Activated CD4-positive, alpha-beta memory T cell treated with anti-CD3 and anti-CD28 coated beads for 36 hours (primary cell): Measurements from ENCODE around the gene HYI. TPM values are rescaled to one million over a fixed set of nuclear protein-coding genes. Genes with fewer than 3 reads are reported as not detected.

ENCODE experiments used
- CTCF ChIA-PET: fragments of 350-600 bp; sonication (Branson Sonifier 250); formaldehyde crosslinking; loops from one replicate; lab custom pipeline; 2021; ENCODE audit warnings: antibody characterized with exemption, inconsistent platforms; lab: Charles Lee
- POLR2A ChIA-PET: fragments of 350-600 bp; sonication (Branson Sonifier 250); formaldehyde crosslinking; loops from one replicate; lab custom pipeline; 2021; ENCODE audit warnings: antibody characterized with exemption; lab: Charles Lee
- DNase-seq: peaks from one replicate; pipeline ENCODE4 v3.0.0-alpha.2; 2020
- H3K27ac Mint-ChIP-seq: one replicate; pipeline ENCODE4 v1.8.0; 2021; ENCODE audit warnings: mixed read lengths
- H3K27me3 Mint-ChIP-seq: one replicate; pipeline ENCODE4 v1.8.0; 2021; ENCODE audit warnings: mixed read lengths
- H3K36me3 Mint-ChIP-seq: one replicate; pipeline ENCODE4 v1.8.0; 2021; ENCODE audit warnings: mixed read lengths
- H3K4me1 Mint-ChIP-seq: one replicate; pipeline ENCODE4 v1.8.0; 2021; ENCODE audit warnings: low read depth, mixed read lengths
- H3K4me3 Mint-ChIP-seq: one replicate; pipeline ENCODE4 v1.8.0; 2021; ENCODE audit warnings: mild to moderate bottlenecking, mixed read lengths
- H3K9me3 Mint-ChIP-seq: one replicate; pipeline ENCODE4 v1.8.0; 2021; ENCODE audit warnings: mixed read lengths
- intact Hi-C: fragments of 100-400 bp; cut with micrococcal nuclease; formaldehyde crosslinking; loops from one replicate; pipeline ENCODE4 v1.15.1; 2023
- total RNA-seq, 2 experiments: library from RNA; stranded (reverse); gene quantifications; one replicate each; pipeline ENCODE4 v1.2.3, GENCODE V29; 2021

Gene HYI
- total RNA-seq, 2 experiments from 2014 or later = 11.9 to 13.9 TPM

- no peak overlapping the region for H3K27ac Mint-ChIP-seq
- intact Hi-C loops = no loop called here
- no peaks in the 10 kb centered on the region for H3K27me3 Mint-ChIP-seq
- ChIA-PET POLR2A (no interaction called here), CTCF (no interaction called here)
- DNase-seq = no peak
- peaks cover 23% of the 10 kb centered on the region for H3K36me3 Mint-ChIP-seq
- peaks cover 9% of the 10 kb centered on the region for H3K4me1 Mint-ChIP-seq
- H3K4me3 Mint-ChIP-seq = no peak overlapping the region
- H3K9me3 Mint-ChIP-seq = no peaks in the 10 kb centered on the region
Measured at GRCh38 chr1:43448955-43449707, 4.6 kb downstream of the HYI start.

- intact Hi-C loops = no loop called here
- ChIA-PET CTCF (no interaction called here), POLR2A (no interaction called here)
- H3K9me3 Mint-ChIP-seq = no peaks in the 10 kb centered on the region
- peaks cover 25% of the 10 kb centered on the region for H3K36me3 Mint-ChIP-seq
- peaks cover 6% of the 10 kb centered on the region for H3K4me1 Mint-ChIP-seq
- H3K4me3 Mint-ChIP-seq = no peak overlapping the region
- no peak overlapping the region for H3K27ac Mint-ChIP-seq
- H3K27me3 Mint-ChIP-seq = no peaks in the 10 kb centered on the region
- no peak for DNase-seq
Measured at GRCh38 chr1:43447891-43448708, 5.6 kb downstream of the HYI start.

DNA sequence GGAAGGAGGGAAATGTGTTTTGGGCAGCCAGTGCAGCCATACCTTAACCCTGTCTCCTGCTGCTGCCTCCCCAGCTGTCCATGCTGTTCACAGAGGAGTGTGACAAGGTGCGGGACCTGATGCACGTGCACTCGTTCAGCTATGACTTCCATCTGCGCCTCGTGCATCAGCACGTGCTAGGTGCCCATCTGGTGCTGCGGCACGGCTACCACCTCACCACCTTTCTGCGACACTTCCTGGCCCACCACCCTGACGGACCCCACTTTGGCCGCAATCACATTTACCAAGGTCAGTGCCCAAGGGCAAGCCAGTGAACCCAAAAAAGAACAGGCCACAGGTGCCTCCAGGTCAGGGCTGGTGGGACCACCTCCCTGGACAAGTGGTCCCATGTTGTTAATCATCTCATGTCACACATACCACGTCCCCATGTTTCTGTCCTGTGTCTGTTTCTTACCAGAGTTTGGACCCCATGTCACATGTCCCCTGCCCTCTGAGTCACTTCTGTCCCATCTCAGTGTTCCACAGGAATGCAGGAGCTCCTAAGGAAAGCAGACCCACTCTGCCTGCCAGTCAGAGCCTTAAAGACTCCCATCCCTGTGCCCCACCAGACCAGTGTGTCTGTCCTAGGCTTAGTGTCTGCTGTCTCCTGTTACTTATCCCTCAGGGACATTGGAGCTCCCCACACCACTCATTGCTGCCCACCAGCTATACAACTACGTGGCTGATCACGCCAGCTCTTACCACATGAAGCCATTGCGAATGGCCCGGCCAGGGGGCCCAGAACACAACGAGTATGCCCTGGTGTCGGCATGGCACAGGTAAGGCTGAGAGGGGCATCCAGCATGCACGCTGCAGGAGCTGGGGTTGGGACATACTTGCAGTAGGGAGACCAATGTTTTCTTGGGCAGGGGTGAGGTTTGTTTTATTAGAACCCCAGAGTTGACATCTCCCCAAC lies 6.6 kb downstream of the HYI start:
- Mint-ChIP-seq H3K9me3 (no peaks in the 10 kb centered on the region), H3K27me3 (no peaks in the 10 kb centered on the region), H3K36me3 (peaks cover 21% of the 10 kb centered on the region), H3K27ac (no peak overlapping the region), H3K4me3 (no peak overlapping the region), H3K4me1 (no peaks in the 10 kb centered on the region)
- ChIA-PET CTCF (no interaction called here), POLR2A (no interaction called here)
- intact Hi-C loops = no loop called here
- DNase-seq = no peak

DNA sequence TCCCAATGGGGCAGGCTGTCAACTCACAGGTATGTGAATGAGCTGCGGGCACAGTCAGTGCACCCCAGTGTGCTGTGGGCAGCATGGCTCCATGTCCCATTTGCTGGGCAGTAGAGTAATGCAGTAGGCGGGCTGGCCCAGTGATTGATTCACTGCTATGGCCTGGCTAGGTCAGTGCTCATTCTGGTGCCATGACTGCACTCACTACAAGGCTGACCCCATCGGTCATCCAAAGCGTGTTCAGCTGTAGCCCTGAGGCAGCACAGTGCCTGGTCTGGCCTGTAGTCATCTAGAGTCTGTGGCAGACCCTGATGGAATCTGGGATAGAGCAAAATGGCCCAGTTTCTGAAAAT lies 7.4 kb downstream of the HYI start:
- ChIA-PET POLR2A (no interaction called here), CTCF (no interaction called here)
- DNase-seq = no peak
- H3K4me3 Mint-ChIP-seq = no peak overlapping the region
- H3K9me3 Mint-ChIP-seq = no peaks in the 10 kb centered on the region
- H3K27ac Mint-ChIP-seq = no peak overlapping the region
- peaks cover 22% of the 10 kb centered on the region for H3K36me3 Mint-ChIP-seq
- H3K27me3 Mint-ChIP-seq = no peaks in the 10 kb centered on the region
- intact Hi-C loops = no loop called here
- H3K4me1 Mint-ChIP-seq = no peaks in the 10 kb centered on the region

DNA sequence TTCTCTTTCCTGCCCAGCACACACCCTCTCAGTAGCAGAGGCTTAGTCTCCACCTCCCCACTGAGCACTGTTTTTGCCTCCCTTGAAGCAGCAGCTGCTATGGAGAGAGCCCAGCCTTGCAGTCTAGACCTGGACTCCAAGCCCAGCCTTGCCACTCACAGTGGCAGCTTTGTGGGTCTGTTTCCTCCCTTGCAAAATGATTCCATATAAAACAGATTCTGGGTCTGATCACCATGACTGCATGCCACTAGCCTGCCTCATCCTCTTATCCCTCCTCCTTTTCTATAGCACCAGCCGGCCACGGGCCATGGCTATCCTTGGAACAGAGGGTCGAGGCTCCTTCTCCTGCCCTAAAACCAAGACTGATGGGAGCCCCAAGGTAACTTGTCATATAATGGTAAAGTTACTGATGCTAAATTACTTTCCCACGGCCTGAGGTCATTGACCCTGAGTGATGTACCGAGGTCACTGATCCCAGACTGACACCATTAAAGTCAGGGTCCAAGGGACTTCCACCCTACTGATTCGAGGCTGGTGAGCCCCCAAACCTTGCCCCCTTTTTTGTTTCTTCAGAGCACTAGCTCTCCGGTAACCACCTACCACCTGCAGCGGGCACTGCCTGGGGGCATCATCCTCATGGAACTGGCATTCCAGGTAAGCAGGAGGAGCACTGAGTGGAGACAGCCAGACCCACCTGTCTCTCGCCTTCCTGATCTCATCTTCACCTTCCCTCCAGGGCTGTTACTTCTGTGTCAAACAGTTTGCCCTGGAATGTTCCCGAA lies 7.9 kb downstream of the HYI start:
- no peak overlapping the region for H3K4me3 Mint-ChIP-seq
- H3K9me3 Mint-ChIP-seq = no peaks in the 10 kb centered on the region
- intact Hi-C loops = no loop called here
- ChIA-PET CTCF (no interaction called here), POLR2A (interaction anchor here (1.1 kb wide), 1 partner anchor 8 kb away, joined by 3 read pairs; the partner anchor contains the start of gene HYI)
- H3K36me3 Mint-ChIP-seq = peaks cover 20% of the 10 kb centered on the region
- H3K4me1 Mint-ChIP-seq = no peaks in the 10 kb centered on the region
- H3K27me3 Mint-ChIP-seq = no peaks in the 10 kb centered on the region
- H3K27ac Mint-ChIP-seq = no peak overlapping the region
- DNase-seq = no peak

DNA sequence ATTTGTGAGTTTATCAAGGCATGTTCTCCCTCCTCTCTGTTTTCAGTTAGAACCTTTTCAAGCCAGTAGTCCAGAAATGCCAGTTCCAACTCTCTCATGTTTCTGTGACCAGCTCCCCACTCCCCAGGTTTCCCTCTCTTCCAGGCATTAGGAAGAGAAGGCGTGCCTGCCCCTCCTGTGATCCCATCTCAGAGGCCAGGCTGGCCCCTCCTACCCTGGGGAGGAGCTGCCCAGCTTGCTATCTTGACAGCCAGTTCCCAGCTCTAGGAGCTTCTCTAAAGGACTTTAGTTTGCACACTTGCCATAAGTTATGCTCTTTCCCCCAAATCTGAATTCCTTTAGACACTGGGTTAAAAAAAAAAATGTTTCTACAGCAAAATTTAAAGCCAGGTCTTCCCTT lies 8.9 kb downstream of the HYI start:
- intact Hi-C loops = no loop called here
- Mint-ChIP-seq H3K27me3 (no peaks in the 10 kb centered on the region), H3K36me3 (peaks cover 15% of the 10 kb centered on the region), H3K27ac (no peak overlapping the region), H3K4me1 (no peaks in the 10 kb centered on the region), H3K9me3 (no peaks in the 10 kb centered on the region), H3K4me3 (no peak overlapping the region)
- no peak for DNase-seq
- POLR2A ChIA-PET = interaction anchor here (1.1 kb wide), 1 partner anchor 9 kb away, joined by 3 read pairs; the partner anchor contains the start of gene HYI
- CTCF ChIA-PET = no interaction called here

DNA sequence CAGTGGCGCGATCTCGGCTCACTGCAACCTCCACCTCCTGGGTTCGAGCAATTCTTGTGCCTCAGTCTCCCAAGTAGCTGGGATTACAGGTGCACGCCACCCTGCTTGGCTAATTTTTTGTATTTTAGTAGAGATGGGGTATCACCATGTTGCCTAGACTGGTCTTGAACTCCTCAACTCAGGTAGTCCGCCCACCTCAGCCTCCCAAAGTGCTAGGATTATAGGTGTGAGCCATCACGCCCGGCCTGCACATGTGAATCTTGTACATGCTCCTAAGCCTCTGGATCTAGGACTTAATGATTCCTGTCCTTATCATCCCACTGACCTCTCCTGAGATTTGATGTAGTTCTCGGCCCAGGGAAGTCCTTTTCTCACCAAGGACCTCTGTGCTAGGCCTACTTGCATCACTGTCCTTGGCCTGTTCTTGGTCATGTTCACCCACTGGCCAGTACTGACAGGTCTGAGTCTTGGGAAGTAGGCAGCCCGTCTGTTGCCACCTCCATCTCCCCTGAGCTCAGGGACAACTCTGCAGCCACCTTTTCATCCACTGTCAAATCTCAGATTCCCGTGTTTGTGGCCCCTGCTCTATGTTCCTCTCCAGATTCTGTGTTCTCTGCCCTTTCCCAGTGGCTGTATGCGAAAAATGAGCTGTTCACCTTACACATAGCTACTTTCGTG lies 9.4 kb downstream of the HYI start:
- no peak for DNase-seq
- Mint-ChIP-seq H3K27ac (no peak overlapping the region), H3K9me3 (no peaks in the 10 kb centered on the region), H3K27me3 (no peaks in the 10 kb centered on the region), H3K4me3 (no peak overlapping the region), H3K4me1 (no peaks in the 10 kb centered on the region), H3K36me3 (peaks cover 15% of the 10 kb centered on the region)
- ChIA-PET POLR2A (interaction anchor here (1.1 kb wide), 1 partner anchor 9 kb away, joined by 3 read pairs; the partner anchor contains the start of gene HYI), CTCF (no interaction called here)
- intact Hi-C loops = no loop called here

- Mint-ChIP-seq H3K27ac (no peak overlapping the region), H3K4me3 (no peak overlapping the region), H3K27me3 (no peaks in the 10 kb centered on the region), H3K9me3 (no peaks in the 10 kb centered on the region), H3K4me1 (no peaks in the 10 kb centered on the region), H3K36me3 (peaks cover 22% of the 10 kb centered on the region)
- POLR2A ChIA-PET = no interaction called here
- CTCF ChIA-PET = no interaction called here
- DNase-seq = no peak
- intact Hi-C loops = no loop called here
Measured at GRCh38 chr1:43443197-43443946, 10.4 kb downstream of the HYI start.

DNA sequence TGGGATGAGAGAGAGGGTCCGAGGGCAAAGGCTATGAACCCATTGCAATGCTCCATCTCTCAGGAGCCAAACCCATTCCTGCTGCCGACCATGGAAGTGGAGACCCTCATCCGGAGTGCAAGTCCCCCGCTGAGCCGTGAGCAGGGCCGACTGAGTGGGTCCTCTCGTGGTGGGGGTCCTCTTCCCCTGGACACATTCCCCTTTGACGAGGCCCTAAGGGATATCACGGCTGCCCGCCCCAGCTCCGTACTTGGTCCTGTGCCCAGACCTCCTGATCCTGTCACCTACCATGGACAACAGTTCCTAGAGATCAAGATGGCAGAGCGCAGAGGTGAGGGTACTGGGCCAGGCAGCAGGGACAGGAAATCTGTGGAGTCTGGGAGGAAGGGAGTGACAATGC lies 11.0 kb downstream of the HYI start:
- Mint-ChIP-seq H3K36me3 (peaks cover 27% of the 10 kb centered on the region), H3K9me3 (no peaks in the 10 kb centered on the region), H3K27me3 (no peaks in the 10 kb centered on the region), H3K4me1 (no peaks in the 10 kb centered on the region), H3K4me3 (no peak overlapping the region), H3K27ac (no peak overlapping the region)
- no peak for DNase-seq
- ChIA-PET POLR2A (no interaction called here), CTCF (no interaction called here)
- intact Hi-C loops = no loop called here

DNA sequence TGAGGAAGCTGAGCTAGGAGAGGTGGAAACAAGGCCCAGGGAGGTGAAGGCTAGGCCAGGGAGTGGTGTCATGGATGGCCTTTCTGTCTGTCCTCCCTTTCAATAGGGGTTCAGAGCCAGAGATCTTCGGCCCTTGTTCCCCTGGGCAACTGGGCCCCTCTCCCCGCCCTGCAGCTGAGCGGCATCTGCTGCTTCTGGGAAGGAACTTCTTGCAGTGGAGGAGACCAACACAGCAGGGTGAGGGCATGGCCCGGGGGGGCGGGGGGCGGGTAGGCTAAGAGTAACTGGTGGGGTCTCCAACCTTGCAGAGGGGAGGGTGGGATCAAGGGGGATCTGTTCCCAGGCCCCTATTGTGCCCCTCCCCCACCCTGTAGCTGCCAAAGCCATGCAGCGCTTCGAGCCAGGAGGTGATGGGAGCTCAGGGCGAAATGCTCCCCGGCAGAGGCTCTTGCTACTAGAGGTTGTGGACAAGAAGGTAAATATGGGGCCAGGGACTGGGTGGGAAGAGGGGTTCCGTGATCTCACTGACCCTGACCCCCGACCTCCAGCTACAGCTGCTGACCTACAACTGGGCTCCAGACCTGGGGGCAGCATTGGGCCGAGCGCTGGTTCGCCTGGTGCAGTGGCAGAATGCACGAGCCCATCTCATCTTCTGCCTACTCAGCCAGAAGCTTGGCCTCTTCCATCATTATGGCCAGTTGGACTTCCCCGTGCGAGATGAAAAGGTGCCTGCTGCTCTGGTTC lies 11.7 kb downstream of the HYI start:
- H3K27ac Mint-ChIP-seq = no peak overlapping the region
- H3K9me3 Mint-ChIP-seq = no peaks in the 10 kb centered on the region
- no peak overlapping the region for H3K4me3 Mint-ChIP-seq
- CTCF ChIA-PET = no interaction called here
- POLR2A ChIA-PET = no interaction called here
- intact Hi-C loops = no loop called here
- no peaks in the 10 kb centered on the region for H3K27me3 Mint-ChIP-seq
- peaks cover 27% of the 10 kb centered on the region for H3K36me3 Mint-ChIP-seq
- DNase-seq = no peak
- no peaks in the 10 kb centered on the region for H3K4me1 Mint-ChIP-seq
